Measurements from ENCODE around the gene PIEZO1. TPM values are rescaled to one million over a fixed set of nuclear protein-coding genes. Genes with fewer than 3 reads are reported as not detected.

PIEZO1 gene
- total and polyA plus RNA-seq, 2 donors (not counting 1 experiment from before 2014, with no cell fraction given) = 108 to 331 TPM

DNA sequence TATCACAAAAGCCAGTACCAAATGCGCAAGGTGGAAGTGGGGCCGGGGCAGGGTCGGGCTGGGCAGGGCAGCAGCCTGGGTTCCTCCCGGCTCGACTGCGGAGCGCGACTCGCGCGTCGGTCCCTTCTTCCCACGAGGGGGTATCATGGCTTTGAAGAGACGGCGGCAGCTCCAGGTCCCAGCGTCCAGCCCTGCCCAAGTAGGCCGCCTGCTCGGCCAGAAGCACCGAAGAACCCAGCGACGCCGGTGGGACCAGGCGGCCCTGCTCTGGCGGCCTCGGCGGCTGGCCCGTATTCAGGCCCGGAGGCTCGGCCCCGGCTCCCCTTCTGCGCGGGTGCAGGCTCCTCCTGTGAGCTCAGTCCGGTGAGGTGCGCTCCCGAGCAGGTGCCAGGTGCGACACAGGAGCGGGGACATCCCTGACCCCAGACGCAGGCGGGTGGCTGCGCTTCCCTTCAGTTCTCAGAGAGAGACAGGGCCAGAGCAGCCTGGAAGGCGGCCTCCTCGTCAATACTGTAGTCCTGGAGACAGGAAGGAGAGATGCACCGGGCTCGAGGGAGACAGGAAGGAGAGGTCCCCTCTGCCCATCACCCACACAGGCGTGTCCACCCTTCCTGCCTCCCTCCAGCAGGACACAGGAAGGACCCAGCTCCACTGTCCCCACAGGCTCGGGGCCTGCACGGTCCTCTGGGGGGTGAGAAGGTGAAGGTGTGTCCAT is 87.7 kb downstream of the PIEZO1 start:
- no peaks in the 10 kb centered on the region for H3K27me3 ChIP-seq (replicated peaks in 1 of 4; ENCODE audit: control extremely low read depth in 1 of 4, control insufficient read depth in 3 of 4, insufficient read depth in 4 of 4, low read length in 3 of 4)
- peaks cover 23% of the 10 kb centered on the region for H4K20me1 ChIP-seq (ENCODE audit: control insufficient read depth, insufficient read depth, low read length, poor library complexity, severe bottlenecking)
- Mint-ChIP-seq H3K27me3 (no peaks in the 10 kb centered on the region), H3K4me3 (no peak overlapping the region), H3K4me1 (peaks cover 51% of the 10 kb centered on the region), H3K9me3 (ENCODE audit: insufficient read depth) (no peaks in the 10 kb centered on the region), H3K27ac (peak overlapping the region; percentile 61)
- no peak overlapping the region for H3K9ac ChIP-seq (ENCODE audit: low read length)
- no peak for ATAC-seq (ENCODE audit: low read depth)
- no peak overlapping the region for H3K27ac ChIP-seq (ENCODE audit: low read length in 2 of 2)
- no peak for TF ChIP-seq EZH2 (IDR thresholded peaks at IDR 0.05; ENCODE audit: borderline replicate concordance, insufficient read depth, low read depth, low read length, poor library complexity, severe bottlenecking)
- TF ChIP-seq, protein P1, sequence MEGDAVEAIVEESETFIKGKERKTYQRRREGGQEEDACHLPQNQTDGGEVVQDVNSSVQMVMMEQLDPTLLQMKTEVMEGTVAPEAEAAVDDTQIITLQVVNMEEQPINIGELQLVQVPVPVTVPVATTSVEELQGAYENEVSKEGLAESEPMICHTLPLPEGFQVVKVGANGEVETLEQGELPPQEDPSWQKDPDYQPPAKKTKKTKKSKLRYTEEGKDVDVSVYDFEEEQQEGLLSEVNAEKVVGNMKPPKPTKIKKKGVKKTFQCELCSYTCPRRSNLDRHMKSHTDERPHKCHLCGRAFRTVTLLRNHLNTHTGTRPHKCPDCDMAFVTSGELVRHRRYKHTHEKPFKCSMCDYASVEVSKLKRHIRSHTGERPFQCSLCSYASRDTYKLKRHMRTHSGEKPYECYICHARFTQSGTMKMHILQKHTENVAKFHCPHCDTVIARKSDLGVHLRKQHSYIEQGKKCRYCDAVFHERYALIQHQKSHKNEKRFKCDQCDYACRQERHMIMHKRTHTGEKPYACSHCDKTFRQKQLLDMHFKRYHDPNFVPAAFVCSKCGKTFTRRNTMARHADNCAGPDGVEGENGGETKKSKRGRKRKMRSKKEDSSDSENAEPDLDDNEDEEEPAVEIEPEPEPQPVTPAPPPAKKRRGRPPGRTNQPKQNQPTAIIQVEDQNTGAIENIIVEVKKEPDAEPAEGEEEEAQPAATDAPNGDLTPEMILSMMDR (IDR thresholded peaks at IDR 0.05) = no peak
- H3K9me3 ChIP-seq (ENCODE audit: control extremely low read depth in 1 of 3, control insufficient read depth in 2 of 3, insufficient read depth in 1 of 3, low read length in 2 of 3) = no peaks in the 10 kb centered on the region
- no peak overlapping the region for H2AFZ ChIP-seq (ENCODE audit: insufficient read depth, low read depth, low read length, poor library complexity, severe bottlenecking)
- no peak overlapping the region for H3K4me3 ChIP-seq (ENCODE audit: control extremely low read depth in 1 of 5, extremely low read depth in 1 of 5, insufficient read depth in 1 of 5, low read depth in 2 of 5, low read length in 4 of 5)
- peaks cover 40 to 72% of the 10 kb centered on the region in 2 donors for H3K4me1 ChIP-seq (ENCODE audit: control insufficient read depth in 2 of 2, insufficient read depth in 2 of 2, low read length in 2 of 2)
- 96% methylated on average over 39 of the region's 47 CpGs for WGBS (ENCODE audit: insufficient coverage)
- CTCF ChIA-PET = no interaction called here
- intact Hi-C loops (cut with micrococcal nuclease) = no loop called here
- H3K79me2 ChIP-seq (ENCODE audit: control insufficient read depth, insufficient read depth, low read length) = peaks cover 49% of the 10 kb centered on the region
- no peak for DNase-seq
- peaks cover 0 to 49% of the 10 kb centered on the region in 2 experiments for H3K36me3 ChIP-seq (replicated peaks in 1 of 2; ENCODE audit: control extremely low read depth in 1 of 2, control insufficient read depth in 1 of 2, extremely low read depth in 1 of 2, insufficient read depth in 2 of 2, low read length in 1 of 2)
- H3K4me2 ChIP-seq (replicated peaks; ENCODE audit: low read depth, low read length, poor library complexity, severe bottlenecking) = peak overlapping the region; percentile 25
- POLR2A ChIA-PET = no interaction called here

DNA sequence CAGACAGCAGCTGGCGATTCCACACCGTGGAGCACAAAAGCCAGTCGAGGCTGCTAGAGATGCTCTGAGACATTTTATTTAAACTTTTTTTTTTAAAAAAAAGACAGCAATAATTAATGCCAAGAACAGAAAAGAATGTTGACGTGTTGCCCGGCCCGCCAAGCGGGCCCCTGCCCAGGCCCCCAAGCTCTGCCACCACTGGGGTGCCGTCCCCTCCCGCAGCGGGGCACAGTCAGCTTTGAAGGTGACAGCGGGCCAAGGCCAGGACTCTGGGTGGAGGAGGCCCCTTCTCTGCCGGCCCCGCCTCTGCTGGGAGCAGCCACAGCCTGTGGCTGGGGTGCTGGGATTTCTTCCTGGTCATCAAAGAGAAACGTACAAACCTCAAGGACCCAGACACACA is 88.6 kb downstream of the PIEZO1 start:
- no peak overlapping the region for H3K27ac ChIP-seq (ENCODE audit: low read length in 2 of 2)
- H3K4me3 ChIP-seq (ENCODE audit: control extremely low read depth in 1 of 5, extremely low read depth in 1 of 5, insufficient read depth in 1 of 5, low read depth in 2 of 5, low read length in 4 of 5) = no peak overlapping the region
- Mint-ChIP-seq H3K4me1 (peaks cover 50% of the 10 kb centered on the region), H3K9me3 (ENCODE audit: insufficient read depth) (no peaks in the 10 kb centered on the region), H3K27me3 (no peaks in the 10 kb centered on the region), H3K4me3 (no peak overlapping the region), H3K27ac (no peak overlapping the region)
- peaks cover 42% of the 10 kb centered on the region for H3K79me2 ChIP-seq (ENCODE audit: control insufficient read depth, insufficient read depth, low read length)
- no peak overlapping the region for H3K4me2 ChIP-seq (replicated peaks; ENCODE audit: low read depth, low read length, poor library complexity, severe bottlenecking)
- ATAC-seq (ENCODE audit: low read depth) (no peak), DNase-seq (no peak)
- TF ChIP-seq, protein P1 (IDR thresholded peaks at IDR 0.05) = no peak
- no peak for TF ChIP-seq EZH2 (IDR thresholded peaks at IDR 0.05; ENCODE audit: borderline replicate concordance, insufficient read depth, low read depth, low read length, poor library complexity, severe bottlenecking)
- H3K4me1 ChIP-seq (ENCODE audit: control insufficient read depth in 2 of 2, insufficient read depth in 2 of 2, low read length in 2 of 2) = peaks cover 40 to 72% of the 10 kb centered on the region in 2 donors
- CTCF ChIA-PET = no interaction called here
- peaks cover 0 to 47% of the 10 kb centered on the region in 2 experiments for H3K36me3 ChIP-seq (replicated peaks in 1 of 2; ENCODE audit: control extremely low read depth in 1 of 2, control insufficient read depth in 1 of 2, extremely low read depth in 1 of 2, insufficient read depth in 2 of 2, low read length in 1 of 2)
- peaks cover 23% of the 10 kb centered on the region for H4K20me1 ChIP-seq (ENCODE audit: control insufficient read depth, insufficient read depth, low read length, poor library complexity, severe bottlenecking)
- 95% methylated on average over 12 of the region's 14 CpGs for WGBS (ENCODE audit: insufficient coverage)
- no peaks in the 10 kb centered on the region for H3K9me3 ChIP-seq (ENCODE audit: control extremely low read depth in 1 of 3, control insufficient read depth in 2 of 3, insufficient read depth in 1 of 3, low read length in 2 of 3)
- POLR2A ChIA-PET = no interaction called here
- H3K9ac ChIP-seq (ENCODE audit: low read length) = no peak overlapping the region
- intact Hi-C loops (cut with micrococcal nuclease) = no loop called here
- H2AFZ ChIP-seq (ENCODE audit: insufficient read depth, low read depth, low read length, poor library complexity, severe bottlenecking) = no peak overlapping the region
- no peaks in the 10 kb centered on the region for H3K27me3 ChIP-seq (replicated peaks in 1 of 4; ENCODE audit: control extremely low read depth in 1 of 4, control insufficient read depth in 3 of 4, insufficient read depth in 4 of 4, low read length in 3 of 4)

Measured in B cell (primary cell).